ENCODE data around the gene CTBP1.

Gene CTBP1

DNA sequence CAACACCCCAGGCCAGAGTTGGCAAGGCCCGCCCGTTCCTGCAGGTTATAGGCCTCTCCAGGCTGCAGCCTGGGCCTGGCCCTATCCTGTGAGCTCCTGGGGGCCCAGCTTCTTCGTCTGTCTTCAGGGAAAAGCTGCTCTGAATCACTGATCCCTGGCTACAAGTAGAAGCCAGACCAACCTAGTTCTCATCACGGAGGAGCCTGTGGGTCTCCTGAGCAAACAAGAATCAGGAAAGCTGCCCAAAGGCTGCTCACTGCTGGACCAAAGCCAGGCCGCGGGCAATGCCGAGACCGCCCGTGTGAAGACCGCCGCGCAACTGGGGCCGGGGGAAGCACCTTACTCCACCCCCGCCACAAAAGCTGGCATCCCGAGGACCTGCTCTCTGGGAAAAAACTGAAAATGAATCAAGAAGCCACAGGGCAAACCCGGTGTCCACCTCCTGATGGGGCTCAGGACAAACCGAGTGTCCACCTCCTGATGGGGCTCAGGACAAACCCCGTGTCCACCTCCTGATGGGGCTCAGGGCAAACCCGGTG is 12.8 kb downstream of the CTBP1 start:
- no peak for DNase-seq

DNA sequence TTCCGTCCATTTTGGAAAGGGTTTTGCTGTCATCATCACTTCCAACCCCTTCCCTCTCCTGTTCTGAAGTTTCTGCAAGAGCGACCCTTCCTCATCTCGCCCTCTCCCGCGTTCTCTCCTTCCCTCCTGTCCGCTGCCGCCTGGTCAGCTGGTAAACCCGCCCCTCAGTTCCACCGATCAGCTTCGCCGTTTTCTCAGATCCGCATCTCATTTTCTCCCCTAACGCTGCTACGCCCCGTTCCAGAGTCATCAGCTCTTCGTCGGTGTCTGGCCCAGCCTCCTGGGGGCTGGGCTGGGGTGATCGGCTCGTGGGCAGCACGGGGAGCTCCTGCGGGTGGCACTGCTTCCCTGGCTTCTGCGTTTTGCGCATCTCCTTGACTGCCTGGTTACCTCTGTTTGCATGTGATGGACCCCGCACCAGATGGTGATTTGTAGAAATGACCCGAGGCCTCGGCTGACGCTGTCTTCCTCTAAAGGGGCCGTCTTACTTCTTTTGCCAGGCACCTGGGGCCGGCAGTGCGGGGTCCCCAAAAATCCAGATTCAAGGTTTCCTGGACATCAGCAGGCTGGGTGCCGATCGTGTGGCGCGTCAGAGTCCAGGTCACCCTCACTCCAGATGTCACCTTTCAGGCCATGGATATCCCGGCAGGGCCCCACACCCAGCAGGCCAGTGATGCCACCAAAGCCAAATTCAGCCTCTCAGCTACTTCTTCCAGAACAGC is 13.4 kb downstream of the CTBP1 start:
- DNase-seq = no peak

DNA sequence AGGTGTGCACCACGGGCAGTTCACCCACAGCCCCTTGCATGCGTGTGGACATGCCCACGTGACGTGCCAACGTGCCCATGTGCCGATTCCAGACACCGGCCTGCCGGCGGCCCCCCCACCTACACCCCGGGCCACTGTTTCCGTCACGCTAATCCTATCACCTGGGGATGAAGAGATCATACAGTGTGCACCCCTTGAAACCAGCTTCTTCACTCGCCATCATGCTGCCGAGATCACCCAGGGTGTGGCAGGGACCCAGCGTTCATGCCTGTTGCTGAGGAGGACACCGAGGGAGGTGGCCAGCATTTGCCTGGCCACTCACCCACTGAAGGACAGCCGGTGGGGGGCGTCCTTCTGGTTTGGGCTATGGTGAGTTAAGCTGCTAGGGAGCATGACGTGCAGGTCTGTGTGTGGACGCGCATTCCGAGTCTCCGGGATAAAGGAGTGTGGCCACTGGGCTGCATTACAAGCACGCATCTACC is 14.1 kb downstream of the CTBP1 start:
- DNase-seq = no peak

DNA sequence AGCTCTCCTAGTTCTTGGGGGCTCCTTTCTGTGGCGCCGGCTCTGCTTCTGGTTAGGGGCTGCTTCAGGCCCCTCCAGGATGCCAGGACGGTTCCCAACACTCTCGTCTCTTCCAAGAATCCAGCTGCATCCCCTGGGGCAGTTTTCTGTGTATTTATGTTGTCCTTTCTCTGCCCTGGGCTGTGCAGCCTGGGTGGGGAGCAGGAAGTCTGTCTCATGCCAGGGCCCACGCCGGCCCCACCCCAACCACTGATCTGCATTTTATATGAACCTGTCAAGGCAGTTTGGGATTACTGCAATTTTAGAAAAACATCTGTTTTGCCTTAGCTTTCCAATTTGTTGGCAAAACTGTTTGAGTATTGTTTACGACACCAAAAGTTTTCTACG is 14.6 kb downstream of the CTBP1 start:
- DNase-seq = no peak

DNA sequence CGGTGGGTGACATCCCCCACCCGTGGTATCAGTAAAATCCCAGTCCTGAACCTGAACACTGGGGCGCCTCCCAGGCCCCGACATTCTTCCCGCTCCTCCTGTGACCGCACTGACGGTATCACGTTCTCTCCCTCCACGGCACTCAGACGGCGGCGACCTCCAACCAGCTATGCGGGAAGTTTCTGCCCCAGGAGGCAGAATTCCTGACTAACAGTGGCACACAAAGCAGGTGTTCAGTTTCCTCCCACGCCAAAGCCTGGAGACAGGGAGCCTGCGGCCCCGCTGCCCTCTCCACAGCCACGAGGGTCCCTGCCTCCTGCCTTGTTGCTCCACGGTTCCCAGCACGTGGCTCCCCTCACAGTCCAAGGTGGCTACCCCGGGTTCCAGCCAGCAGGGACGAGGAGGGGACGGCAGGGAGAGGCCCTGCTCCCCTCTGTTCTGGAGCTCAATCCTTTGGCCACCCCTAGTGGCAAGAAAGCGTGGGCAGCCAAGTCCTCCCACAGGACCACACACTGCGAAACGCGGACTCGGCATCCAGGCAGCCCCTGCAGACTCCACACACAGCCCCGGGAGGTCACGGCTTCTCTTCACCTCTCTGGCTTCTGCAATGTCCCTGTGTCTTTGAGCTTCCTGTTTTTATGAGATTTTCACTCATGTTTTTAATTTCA is 15.2 kb downstream of the CTBP1 start:
- DNase-seq = no peak

DNA sequence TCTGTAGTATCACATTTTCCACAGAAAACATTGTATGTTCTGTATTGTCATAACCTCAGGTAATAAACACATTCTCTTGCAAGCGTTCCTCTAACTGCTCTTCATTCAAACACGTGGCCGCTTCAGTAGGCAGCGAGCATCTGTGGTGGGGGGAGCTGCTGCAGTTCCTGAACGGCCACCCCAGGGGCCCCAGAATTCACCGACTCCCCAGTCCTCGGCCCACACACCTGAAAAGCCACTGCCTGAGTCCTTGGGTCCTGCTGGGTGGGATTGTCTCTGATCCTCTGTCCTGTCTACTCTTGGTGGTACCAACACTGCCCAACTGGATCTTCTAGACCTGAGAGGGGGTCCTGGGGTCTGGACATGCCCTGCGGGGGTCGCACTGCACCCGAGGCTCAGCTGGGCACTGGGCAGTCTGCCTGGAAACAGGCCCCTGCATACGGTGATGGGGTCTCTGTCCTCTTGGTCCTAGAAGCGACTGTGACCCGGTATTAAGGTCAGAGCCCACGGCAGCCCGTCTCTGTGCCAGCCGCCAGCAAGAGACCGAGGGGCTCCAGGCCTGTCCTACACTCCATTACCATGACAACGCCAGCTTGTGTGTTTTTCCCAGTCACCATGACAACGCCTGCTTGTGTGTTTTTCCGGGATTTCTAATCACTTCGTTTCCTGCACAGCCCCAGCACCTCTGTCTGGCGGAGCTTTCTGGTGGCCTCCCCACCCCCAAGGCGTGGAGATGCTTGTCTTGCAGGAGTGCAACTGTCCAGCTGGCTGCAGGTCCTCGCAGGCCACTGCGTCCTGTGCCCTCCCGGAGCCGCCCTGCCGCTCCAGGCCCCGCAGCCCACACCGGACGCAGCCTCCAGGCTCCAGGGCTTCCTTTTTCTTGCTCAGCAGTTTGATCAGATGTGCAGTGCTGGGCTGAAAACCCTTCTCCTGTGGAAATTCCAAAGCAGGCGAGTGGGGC is 16.0 kb downstream of the CTBP1 start:
- DNase-seq = no peak

DNA sequence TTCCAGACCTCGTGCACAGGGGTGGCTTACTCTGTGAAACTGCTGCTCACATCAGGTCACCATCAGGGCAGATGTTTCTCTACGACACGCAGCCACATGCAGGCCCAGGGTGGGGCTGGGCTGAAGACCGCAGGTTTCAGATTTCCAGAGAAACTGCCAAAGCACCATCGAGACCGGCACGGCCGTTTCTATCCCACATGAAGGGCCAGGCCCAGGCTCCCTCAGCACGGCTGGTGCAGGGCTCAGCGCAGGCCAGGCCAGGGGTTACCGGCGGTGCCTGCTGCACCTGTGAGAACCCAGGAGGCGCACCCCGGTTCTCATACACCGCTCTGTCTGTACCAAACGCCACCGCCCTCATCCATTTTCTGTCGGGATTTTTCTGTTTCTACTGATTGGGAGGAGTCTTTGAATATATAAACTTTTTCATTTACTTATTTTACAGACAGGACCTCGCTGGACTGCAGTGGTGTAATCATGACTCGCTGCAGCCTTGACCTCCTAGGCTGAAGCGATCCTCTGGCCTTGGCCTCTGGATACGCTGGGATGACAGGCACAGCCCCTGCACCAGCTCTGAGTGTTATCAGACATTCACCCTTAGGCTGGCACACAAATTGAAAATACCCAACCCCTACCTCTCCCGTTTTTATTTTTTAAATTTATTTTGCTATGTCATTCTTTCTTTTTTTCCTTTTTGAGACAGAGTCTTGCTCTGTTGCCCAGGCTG is 17.1 kb downstream of the CTBP1 start:
- no peak for DNase-seq

DNA sequence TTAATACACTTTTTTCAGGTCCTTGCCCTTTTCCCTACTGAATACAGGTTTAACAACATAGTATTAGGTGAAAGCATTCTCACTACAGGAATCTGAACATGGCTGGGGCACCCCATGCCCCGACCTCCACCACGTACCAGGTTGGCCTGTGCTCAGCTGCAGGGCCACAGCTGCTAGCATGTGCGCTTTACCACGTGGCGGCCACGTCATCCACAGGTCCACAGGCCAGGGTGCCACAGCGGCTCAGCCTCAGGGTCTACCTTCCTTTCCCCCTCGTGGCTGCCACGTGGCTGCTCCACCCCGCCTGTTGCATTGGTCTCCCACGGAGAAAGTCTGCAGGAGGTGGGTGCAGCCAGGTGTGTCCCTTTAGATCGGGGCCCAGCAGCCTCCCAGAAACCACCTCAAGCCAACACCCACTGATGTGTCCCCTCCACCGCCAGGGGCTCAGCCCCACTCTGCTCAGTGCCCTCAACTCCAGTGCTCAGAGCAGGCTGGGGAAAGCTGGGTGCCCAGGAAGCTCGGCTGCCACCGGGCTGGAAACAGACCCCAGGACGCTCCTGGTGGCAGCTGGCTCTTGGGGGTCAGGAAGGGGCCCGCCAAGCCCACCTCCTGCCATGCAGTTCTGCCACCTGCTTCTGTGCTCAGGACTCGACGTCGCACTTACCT is 17.8 kb downstream of the CTBP1 start:
- no peak for DNase-seq

DNA sequence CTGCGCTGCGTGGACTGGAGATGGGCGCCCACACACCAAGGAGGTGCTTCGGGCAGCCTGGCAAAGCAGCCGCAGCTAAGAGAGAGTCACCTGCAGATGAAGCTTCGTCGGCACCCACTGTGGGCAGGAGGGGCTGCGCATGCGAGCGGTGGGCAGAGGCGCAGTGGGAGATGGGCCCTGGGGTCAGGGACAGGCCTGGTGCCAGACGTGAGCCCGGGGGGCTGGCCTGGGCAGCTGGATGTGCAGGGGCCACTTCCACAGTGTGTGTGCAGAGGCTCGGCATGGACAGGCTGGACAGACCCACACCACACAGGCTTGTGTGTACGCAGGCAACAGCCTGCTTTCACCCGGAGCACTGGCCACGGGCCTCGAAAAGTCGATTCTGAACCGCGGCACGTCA is 18.6 kb downstream of the CTBP1 start:
- no peak for DNase-seq

DNA sequence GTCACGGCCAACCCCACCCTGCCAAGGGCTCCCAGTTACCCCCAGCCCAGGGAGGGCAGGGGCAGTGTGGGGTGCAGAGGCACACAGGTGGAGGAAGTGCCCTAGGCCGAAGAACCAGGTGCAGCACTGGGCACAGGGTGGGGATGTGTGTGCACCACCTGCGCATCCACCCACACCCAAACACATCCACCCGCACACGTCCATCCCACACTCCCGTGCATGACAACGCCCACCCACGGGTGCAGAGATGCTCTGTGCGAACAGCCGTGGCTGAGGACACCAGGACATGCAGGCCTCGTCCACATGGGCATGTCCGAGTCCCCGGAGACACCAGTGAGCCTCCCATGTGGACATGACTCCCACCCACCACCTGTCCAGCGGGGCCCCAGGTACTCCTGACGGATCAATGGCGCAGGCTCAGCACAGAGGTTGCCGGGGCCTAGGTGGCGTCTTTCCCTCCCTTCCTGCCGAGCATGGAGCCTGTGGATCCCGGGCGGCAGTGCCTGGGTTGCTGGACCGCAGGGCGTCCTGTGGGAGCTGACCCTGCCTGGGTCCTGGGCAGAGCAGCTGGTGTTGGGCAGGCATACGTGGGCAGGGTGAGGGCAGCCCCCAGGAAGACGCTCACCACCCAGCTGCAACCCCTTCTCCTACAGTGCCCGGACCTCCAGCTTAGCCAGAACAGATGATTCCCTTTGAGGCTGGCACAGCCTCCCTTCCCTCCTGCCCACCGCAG is 19.6 kb downstream of the CTBP1 start:
- no peak for DNase-seq

DNA sequence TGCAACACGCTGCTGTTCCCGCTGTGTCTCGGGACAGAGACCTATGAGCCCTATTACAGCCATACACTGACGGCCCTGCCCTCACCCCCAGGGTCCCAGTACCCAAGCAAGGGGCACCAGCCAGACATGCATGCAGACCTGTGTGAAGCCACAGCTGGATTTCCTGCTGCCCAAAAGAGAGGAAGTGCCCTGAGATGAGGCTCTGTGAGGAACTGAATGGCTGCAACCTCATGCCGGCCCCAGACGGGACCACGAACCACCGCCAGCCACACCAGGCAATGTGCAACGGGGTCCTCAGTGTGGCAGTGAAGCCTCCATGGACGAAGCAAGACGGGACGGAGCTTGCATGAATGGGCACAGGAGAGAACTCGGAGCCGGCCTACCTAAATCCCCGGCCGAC is 21.1 kb downstream of the CTBP1 start:
- DNase-seq = no peak

DNA sequence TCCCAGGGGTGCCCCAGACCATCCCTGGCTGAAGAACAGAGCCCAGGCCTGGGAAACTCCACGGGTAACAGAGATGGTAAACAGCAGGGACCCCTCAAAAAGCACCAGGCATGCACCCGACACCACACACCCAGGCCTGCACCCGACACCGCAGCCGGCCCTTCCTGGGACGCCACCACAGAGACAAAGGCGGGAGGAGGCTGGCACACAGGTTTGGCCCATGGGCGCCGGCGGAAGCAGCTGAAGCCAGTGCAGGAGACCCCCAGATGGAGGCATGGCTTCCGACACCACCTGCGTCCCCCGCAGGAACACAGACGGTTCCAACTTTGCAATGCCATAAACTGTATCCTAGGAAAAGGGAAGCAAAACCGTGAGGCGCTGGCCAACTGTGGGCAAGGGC is 22.3 kb downstream of the CTBP1 start:
- DNase-seq = no peak

DNA sequence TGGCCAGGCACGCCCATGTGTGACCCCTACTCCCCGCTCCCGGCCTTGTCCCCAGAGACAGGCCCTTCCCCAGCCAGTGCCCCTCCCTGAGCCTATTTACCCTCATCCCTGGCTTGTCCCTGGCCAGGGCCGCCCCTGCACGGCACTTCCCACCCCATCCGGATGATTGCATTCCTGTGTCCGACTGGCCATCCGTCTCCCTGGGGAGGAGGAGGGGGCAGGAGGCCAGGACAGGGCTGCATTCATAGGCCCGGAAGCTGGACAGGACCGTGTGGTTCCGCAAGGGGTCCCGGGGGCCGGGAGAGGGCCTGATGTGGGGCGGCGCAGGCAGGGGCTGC is 22.8 kb downstream of the CTBP1 start:
- no peak for DNase-seq

DNA sequence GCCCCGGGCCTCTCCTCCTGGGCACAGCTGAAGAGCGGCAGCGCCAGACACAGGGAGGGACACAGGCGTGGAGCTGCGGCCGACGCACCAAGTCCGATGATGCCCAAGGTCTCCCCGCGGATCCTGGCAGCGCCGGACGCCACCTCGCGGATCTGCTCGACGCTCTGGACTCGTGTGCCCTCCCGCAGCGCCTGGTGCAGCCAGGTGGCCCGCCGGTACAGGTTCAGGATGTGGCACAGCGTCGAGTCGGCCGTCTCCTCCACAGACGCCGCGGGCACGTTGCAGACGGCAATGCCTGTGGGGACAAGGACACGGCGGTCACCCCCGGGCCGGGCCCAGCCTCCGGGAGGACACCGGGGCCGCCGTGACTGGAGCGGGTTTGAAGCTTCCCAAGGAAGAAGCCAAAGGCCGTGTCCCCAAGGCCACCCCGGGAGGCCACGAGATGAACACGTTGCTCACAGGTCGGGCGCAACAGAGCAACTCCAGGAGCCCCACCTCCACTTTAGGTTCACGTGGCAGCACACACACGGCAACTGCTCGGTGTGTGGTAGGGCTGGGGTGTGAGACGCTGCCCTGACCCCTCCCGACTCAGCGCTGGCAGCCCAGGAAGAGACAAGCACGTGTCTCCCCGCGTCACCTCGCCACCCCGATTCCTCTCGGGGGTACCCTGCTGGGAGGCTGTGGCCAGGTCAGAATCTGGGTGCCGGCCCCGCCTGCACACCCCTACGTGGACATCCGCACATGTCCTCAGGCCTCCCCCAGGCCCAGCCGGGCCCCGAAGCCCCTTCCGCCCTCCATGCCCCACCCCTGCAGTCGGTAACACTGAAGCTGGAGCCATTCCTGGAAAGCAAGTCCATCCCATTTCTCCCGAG is 23.4 kb downstream of the CTBP1 start:
- DNase-seq = no peak

DNA sequence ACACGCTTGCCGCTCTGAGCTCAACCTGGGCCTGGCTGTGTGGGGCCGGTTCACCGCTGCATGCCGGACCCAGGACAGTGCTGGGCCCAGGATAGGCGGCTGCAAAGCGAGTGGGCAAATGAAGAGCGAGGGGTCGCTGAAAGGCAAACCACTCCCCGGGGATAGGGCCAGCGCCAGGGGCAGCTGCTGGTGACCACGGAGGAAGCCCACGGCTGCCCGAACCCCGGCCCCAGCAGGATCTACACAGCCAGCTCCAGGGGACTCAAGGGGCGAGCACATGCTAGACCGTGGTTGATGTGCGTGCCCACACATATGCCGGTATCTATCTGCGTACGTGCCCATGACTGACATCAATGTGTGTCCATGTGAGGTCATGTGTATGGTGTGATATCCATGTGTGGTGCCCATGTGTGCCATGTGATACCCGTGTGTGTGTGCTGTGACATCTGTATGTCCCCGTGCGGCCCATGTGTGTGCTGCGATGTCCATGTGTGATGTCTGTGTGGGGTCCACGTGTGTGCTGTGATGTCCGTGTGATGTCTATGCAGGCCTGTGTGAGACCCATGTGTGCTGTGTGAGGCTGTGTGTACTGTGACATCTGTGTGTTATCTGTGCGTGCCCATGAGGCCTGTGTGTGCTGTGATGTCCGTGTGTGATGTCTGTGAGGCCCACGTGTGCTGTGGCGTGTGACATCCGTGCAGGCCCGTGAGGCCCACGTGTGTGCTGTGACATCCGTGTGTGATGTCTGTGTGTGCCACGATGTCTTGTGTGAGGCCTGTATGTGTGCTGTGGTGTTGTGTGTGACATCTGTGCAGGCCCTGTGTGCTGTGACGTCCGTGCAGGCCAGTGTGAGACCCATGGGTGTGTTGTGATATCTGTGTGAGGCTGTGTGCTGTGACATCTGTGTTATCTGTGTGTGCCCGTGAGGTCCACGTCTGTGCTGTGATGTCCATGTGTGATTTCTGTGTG is 24.8 kb downstream of the CTBP1 start:
- no peak for DNase-seq

DNA sequence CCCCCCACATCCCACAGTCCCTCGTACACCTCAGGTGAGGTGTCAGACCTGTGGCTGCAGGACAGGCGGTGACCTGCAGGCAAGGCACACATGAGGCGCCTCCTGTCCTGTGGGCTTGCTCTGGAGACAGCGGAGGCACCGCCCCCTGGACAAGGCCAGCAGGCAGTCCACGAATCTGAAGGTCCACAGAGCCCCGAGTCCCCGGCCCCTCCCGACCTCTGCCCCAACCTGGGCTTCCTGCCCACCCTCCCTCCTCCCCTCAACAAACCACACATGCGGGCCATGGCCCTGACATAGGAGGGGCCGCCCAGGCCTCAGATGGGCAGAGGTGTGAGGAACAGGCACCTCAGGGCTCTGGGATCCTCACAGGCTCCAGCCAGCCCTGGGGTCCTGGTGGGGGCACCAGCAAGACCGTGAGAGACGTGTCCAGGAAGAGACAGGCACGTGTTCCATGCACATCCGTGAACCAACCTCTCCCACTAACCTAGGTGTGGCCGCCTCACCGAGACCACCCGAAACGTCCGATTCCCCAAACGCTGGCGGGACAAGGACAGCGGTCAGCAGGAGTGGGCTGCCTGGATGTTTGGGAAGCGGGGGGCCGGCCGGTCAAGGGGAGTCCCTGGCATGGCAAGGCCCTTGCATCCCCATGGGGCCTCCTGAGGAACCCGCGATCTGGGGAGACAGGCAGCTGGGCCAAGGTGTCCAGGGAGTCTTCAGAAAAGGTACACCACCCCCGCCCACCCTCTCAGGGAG is 25.8 kb downstream of the CTBP1 start:
- DNase-seq = no peak

DNA sequence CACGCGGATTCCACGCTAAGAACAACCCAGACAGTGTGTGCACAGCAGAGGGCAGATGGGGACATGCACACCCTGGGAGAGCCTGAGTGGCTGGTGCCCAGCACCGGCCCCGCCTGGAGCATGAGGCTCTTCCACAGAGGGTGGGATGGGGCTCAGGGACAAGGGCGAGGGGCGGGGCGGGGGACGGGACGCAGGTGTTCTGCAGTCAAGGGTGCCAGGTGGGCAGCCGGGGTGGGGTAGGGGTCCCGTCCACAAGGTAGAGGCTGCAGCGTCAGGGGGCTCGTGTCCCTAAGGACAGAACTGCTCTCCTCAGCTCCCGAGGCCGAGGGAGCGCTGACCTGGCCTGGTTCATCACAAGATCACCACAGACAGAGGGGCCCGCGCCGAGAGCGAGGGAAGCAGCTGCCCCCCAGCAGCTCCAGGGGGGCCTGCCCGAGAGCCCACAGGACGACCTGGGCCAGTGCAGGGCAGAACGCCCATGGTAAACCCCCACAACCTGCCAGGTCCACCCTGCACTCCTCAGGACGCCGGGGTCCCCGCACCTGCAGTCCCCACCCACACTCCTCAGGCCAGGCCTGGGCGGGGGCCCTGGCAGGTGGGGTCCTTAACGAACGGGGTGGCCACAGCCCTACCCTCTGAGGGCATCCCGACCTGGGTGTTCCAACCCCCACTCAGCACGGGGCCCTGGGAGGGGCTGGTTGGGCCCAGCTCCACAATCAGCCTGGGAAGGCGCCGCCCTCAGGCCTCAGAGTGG is 26.7 kb downstream of the CTBP1 start:
- DNase-seq = no peak

All from NCI-H524 treated with DMSO at 0.1 percent for 48 hours (cell line).